Astrocyte (in vitro differentiated cells and primary cell): ENCODE data around the gene DCLK1. TPM values are rescaled to one million over a fixed set of nuclear protein-coding genes. Genes with fewer than 3 reads are reported as not detected.

Experiments used
- DNase-seq: peaks from one replicate; pipeline ENCODE4 v3.0.0-alpha.2; 2010; ENCODE audit warnings: low read depth
- FAIRE-seq: peaks from 2 replicates; lab custom pipeline; 2011; peaks lifted over from hg19 to GRCh38; lab: Jason Lieb, UNC
- H2AFZ ChIP-seq: 2 replicates; pipeline ENCODE4 v1.6.0; 2012; ENCODE audit warnings: low read depth, low read length, inconsistent platforms
- H3K27ac ChIP-seq: 2 replicates; pipeline ENCODE4 v1.5.1; 2011; ENCODE audit warnings: low read depth, low read length, inconsistent platforms
- H3K27me3 ChIP-seq: 2 replicates; pipeline ENCODE4 v1.6.0; 2011; ENCODE audit warnings: low read length, inconsistent platforms; ENCODE audit not compliant: insufficient read depth
- H3K36me3 ChIP-seq: 2 replicates; pipeline ENCODE4 v1.5.1; 2011; ENCODE audit warnings: low read length, inconsistent platforms; ENCODE audit not compliant: insufficient read depth
- H3K4me1 ChIP-seq: 2 replicates; pipeline ENCODE4 v1.5.1; 2011; ENCODE audit warnings: low read length, inconsistent platforms; ENCODE audit not compliant: insufficient read depth
- H3K4me2 ChIP-seq: 2 replicates; pipeline ENCODE4 v1.6.0; 2012; ENCODE audit warnings: low read length, inconsistent platforms
- H3K4me3 ChIP-seq: 2 replicates; pipeline ENCODE4 v1.5.1; 2011; ENCODE audit warnings: low read depth, mild to moderate bottlenecking, low read length, inconsistent platforms; ENCODE audit not compliant: insufficient read depth
- H3K79me2 ChIP-seq: 2 replicates; pipeline ENCODE4 v1.6.0; 2012; ENCODE audit warnings: mild to moderate bottlenecking, low read length, inconsistent platforms; ENCODE audit not compliant: insufficient read depth
- H3K9ac ChIP-seq: 2 replicates; pipeline ENCODE4 v1.6.0; 2012; ENCODE audit warnings: mild to moderate bottlenecking, low read length, inconsistent platforms
- H3K9me3 ChIP-seq: 2 replicates; pipeline ENCODE4 v1.5.1; 2012; ENCODE audit warnings: low read depth, mild to moderate bottlenecking, low read length, inconsistent platforms; ENCODE audit not compliant: insufficient read depth
- H4K20me1 ChIP-seq: 2 replicates; pipeline ENCODE4 v1.6.0; 2012; ENCODE audit warnings: low read length, inconsistent platforms; ENCODE audit not compliant: insufficient read depth
- H3K27ac Mint-ChIP-seq: one replicate; pipeline ENCODE4 v1.8.0; 2021; ENCODE audit warnings: mild to moderate bottlenecking, mixed read lengths; ENCODE audit not compliant: unreplicated experiment
- H3K27me3 Mint-ChIP-seq: one replicate; pipeline ENCODE4 v1.8.0; 2021; ENCODE audit warnings: low read depth, mixed read lengths; ENCODE audit not compliant: unreplicated experiment
- H3K36me3 Mint-ChIP-seq: one replicate; pipeline ENCODE4 v1.8.0; 2021; ENCODE audit warnings: low read depth, mixed read lengths; ENCODE audit not compliant: unreplicated experiment
- H3K4me1 Mint-ChIP-seq: one replicate; pipeline ENCODE4 v1.8.0; 2021; ENCODE audit warnings: low read depth, mixed read lengths; ENCODE audit not compliant: unreplicated experiment
- H3K4me3 Mint-ChIP-seq: one replicate; pipeline ENCODE4 v1.8.0; 2021; ENCODE audit warnings: mild to moderate bottlenecking, moderate library complexity, mixed read lengths; ENCODE audit not compliant: unreplicated experiment
- H3K9me3 Mint-ChIP-seq: one replicate; pipeline ENCODE4 v1.8.0; 2021; ENCODE audit warnings: mild to moderate bottlenecking, mixed read lengths; ENCODE audit not compliant: unreplicated experiment
- CTCF ChIP-seq: IDR thresholded peaks from 2 replicates; pipeline ENCODE4 v1.5.1; 2011; ENCODE audit warnings: low read depth, mild to moderate bottlenecking, inconsistent platforms, low read length, moderate library complexity; ENCODE audit not compliant: insufficient read depth
- EZH2 ChIP-seq: IDR thresholded peaks from 2 replicates; pipeline ENCODE4 v1.6.1; 2012; ENCODE audit warnings: mild to moderate bottlenecking, low read length, inconsistent platforms; ENCODE audit not compliant: insufficient read depth
- total RNA-seq: library from RNA; stranded (reverse); gene quantifications from 2 replicates; pipeline ENCODE4 v1.2.1, GENCODE V29; 2021

Gene DCLK1
- total RNA-seq, 1 donor from 2014 or later, result 4.9 TPM

GRCh38 chr13:35857769-35858168 lies 273.4 kb downstream of the DCLK1 start:
- Histone ChIP-seq H3K4me1 (peaks cover 29% of the 10 kb centered on the region), H3K36me3 (no peaks in the 10 kb centered on the region), H3K9ac (peak overlapping the region; percentile 13), H3K27me3 (no peaks in the 10 kb centered on the region), H3K4me3 (no peak overlapping the region), H3K27ac (peak overlapping the region; percentile 36), H2AFZ (peak overlapping the region; percentile 75), H3K4me2 (peak overlapping the region; percentile 74), H3K9me3 (no peaks in the 10 kb centered on the region), H4K20me1 (no peaks in the 10 kb centered on the region), H3K79me2 (no peaks in the 10 kb centered on the region)
- Mint-ChIP-seq H3K4me3 (peak overlapping the region; percentile 42), H3K27ac (peak overlapping the region; percentile 91), H3K27me3 (no peaks in the 10 kb centered on the region), H3K36me3 (peaks cover 2% of the 10 kb centered on the region), H3K4me1 (peaks cover 37% of the 10 kb centered on the region), H3K9me3 (no peaks in the 10 kb centered on the region)
- peak; percentile 75 for DNase-seq
- TF ChIP-seq CTCF (no peak), EZH2 (no peak)
- FAIRE-seq, result peak; percentile 54

GRCh38 chr13:35856721-35857364 lies 274.3 kb downstream of the DCLK1 start:
- Histone ChIP-seq H3K27me3 (no peaks in the 10 kb centered on the region), H4K20me1 (no peaks in the 10 kb centered on the region), H3K9me3 (no peaks in the 10 kb centered on the region), H3K4me2 (peak overlapping the region; percentile 74), H3K9ac (no peak overlapping the region), H2AFZ (no peak overlapping the region), H3K27ac (peak overlapping the region; percentile 36), H3K4me1 (peaks cover 29% of the 10 kb centered on the region), H3K79me2 (no peaks in the 10 kb centered on the region), H3K36me3 (no peaks in the 10 kb centered on the region), H3K4me3 (no peak overlapping the region)
- FAIRE-seq (no peak), DNase-seq (no peak)
- no peak overlapping the region for H3K27ac Mint-ChIP-seq
- H3K4me1 Mint-ChIP-seq, result peaks cover 37% of the 10 kb centered on the region
- H3K27me3 Mint-ChIP-seq, result no peaks in the 10 kb centered on the region
- no peak overlapping the region for H3K4me3 Mint-ChIP-seq
- H3K9me3 Mint-ChIP-seq, result no peaks in the 10 kb centered on the region
- no peak for TF ChIP-seq EZH2
- TF ChIP-seq CTCF, result no peak
- peaks cover 2% of the 10 kb centered on the region for H3K36me3 Mint-ChIP-seq

- no peaks in the 10 kb centered on the region for H3K27me3 ChIP-seq
- Mint-ChIP-seq H3K27ac (peak overlapping the region; percentile 64), H3K4me1 (peaks cover 39% of the 10 kb centered on the region), H3K4me3 (no peak overlapping the region), H3K36me3 (peaks cover 2% of the 10 kb centered on the region), H3K27me3 (no peaks in the 10 kb centered on the region), H3K9me3 (peaks cover 2% of the 10 kb centered on the region)
- H3K36me3 ChIP-seq, result no peaks in the 10 kb centered on the region
- peak overlapping the region; percentile 52 for H3K4me2 ChIP-seq
- no peak overlapping the region for H3K9ac ChIP-seq
- no peak overlapping the region for H3K4me3 ChIP-seq
- TF ChIP-seq EZH2 (no peak), CTCF (no peak)
- no peak overlapping the region for H3K27ac ChIP-seq
- DNase-seq, result no peak
- no peak for FAIRE-seq
- no peaks in the 10 kb centered on the region for H4K20me1 ChIP-seq
- no peaks in the 10 kb centered on the region for H3K9me3 ChIP-seq
- no peaks in the 10 kb centered on the region for H3K79me2 ChIP-seq
- H2AFZ ChIP-seq, result no peak overlapping the region
- H3K4me1 ChIP-seq, result peaks cover 29% of the 10 kb centered on the region
Observed at GRCh38 chr13:35856084-35856483, 275.1 kb downstream of the DCLK1 start.
